Thyroid gland (tissue), 4 donors: ENCODE data around the gene MMP10.

Source experiments
- CTCF ChIP-seq, 6 experiments: fragments of 200-600 bp in 3 of 6; fragments of 450-650 bp in 3 of 6; sonication (generic) in 3 of 6; IDR thresholded peaks; one replicate each; pipeline ENCODE4 v1.5.1; 2016 to 2019; ENCODE audit warnings: antibody characterized with exemption in 6 of 6, mild to moderate bottlenecking in 2 of 6, inconsistent platforms in 1 of 6, moderate library complexity in 1 of 6
- POLR2A ChIP-seq, 2 donors: fragments of 450-650 bp; IDR thresholded peaks; one replicate each; pipeline ENCODE4 v1.6.1; 2017; ENCODE audit warnings: antibody characterized with exemption in 2 of 2, mild to moderate bottlenecking in 2 of 2, moderate library complexity in 1 of 2

GRCh38 chr11:102727890-102728289, 52.5 kb downstream of the MMP10 start:
- TF ChIP-seq CTCF (IDR thresholded peaks at IDR 0.05) (no peak), POLR2A (IDR thresholded peaks at IDR 0.05) (no peak)
